GM12875 (cell line): ENCODE data around the gene SATL1.

ENCODE experiments used
- H3K4me3 ChIP-seq: one replicate; pipeline ENCODE4 v1.5.1; 2011; ENCODE audit warnings: low read depth, low read length, control low read depth
- CTCF ChIP-seq: IDR thresholded peaks from 2 replicates; pipeline ENCODE4 v1.5.1; 2011; ENCODE audit warnings: low read depth, mild to moderate bottlenecking, control low read depth, inconsistent platforms, low read length, moderate library complexity, borderline replicate concordance; ENCODE audit not compliant: insufficient read depth

The SATL1 gene

GRCh38 chrX:85136409-85136808 lies 107.2 kb downstream of the SATL1 start:
- TF ChIP-seq CTCF: no peak

GRCh38 chrX:85115252-85115651 lies 128.3 kb downstream of the SATL1 start:
- no peak for TF ChIP-seq CTCF
- no peak overlapping the region for H3K4me3 ChIP-seq

More at GRCh38 chrX:85136409-85136808, 107.2 kb downstream of the SATL1 start:
- no peak overlapping the region for H3K4me3 ChIP-seq

- H3K4me3 ChIP-seq: no peak overlapping the region
- no peak for TF ChIP-seq CTCF
These were observed 128.8 kb downstream of the SATL1 start for GRCh38 chrX:85114776-85115175.

GRCh38 chrX:85114171-85114570 lies 129.4 kb downstream of the SATL1 start:
- H3K4me3 ChIP-seq: no peak overlapping the region
- TF ChIP-seq CTCF: no peak

GRCh38 chrX:85113746-85114145 lies 129.8 kb downstream of the SATL1 start:
- H3K4me3 ChIP-seq: no peak overlapping the region
- no peak for TF ChIP-seq CTCF

GRCh38 chrX:85112293-85112692 lies 131.3 kb downstream of the SATL1 start:
- no peak overlapping the region for H3K4me3 ChIP-seq
- TF ChIP-seq CTCF: no peak

- H3K4me3 ChIP-seq: no peak overlapping the region
- TF ChIP-seq CTCF: peak; percentile 54; the same call in 1 of the 2 replicates
These were observed 132.2 kb downstream of the SATL1 start for GRCh38 chrX:85111347-85111746.
